GM12872 (cell line): ENCODE measurements around the gene GOLGA6A.

Experiments used
- CTCF ChIP-seq: IDR thresholded peaks from 3 replicates; pipeline ENCODE4 v1.5.1; 2011; ENCODE audit warnings: low read depth, mild to moderate bottlenecking, low read length, moderate library complexity; ENCODE audit not compliant: insufficient read depth

The GOLGA6A gene

GRCh38 chr15:74043425-74044266 lies 38.7 kb downstream of the GOLGA6A start:
- no peak for TF ChIP-seq CTCF

GRCh38 chr15:74042603-74043424 lies 39.5 kb downstream of the GOLGA6A start:
- TF ChIP-seq CTCF, result no peak

- no peak for TF ChIP-seq CTCF
Observed at GRCh38 chr15:74041777-74042435, 40.4 kb downstream of the GOLGA6A start.

GRCh38 chr15:74041311-74041756 lies 41.0 kb downstream of the GOLGA6A start:
- no peak for TF ChIP-seq CTCF

- no peak for TF ChIP-seq CTCF
Observed at GRCh38 chr15:74040109-74040850, 42.1 kb downstream of the GOLGA6A start.

GRCh38 chr15:74039656-74040010 lies 42.7 kb downstream of the GOLGA6A start:
- TF ChIP-seq CTCF, result no peak
